Keratinocyte (primary cell): ENCODE data around the gene ATL3. TPM values are rescaled to one million over a fixed set of nuclear protein-coding genes. Genes with fewer than 3 reads are reported as not detected.
"Not testable (repeated sequence)": the region's sequence is repeated elsewhere in the genome, so short reads cannot be mapped to it uniquely, and the experiment has no call there.

Experiments used
- DNase-seq: peaks from one replicate; pipeline ENCODE4 v3.0.0-alpha.2; 2011; ENCODE audit warnings: low read depth, missing footprints, low spot score
- FAIRE-seq: peaks from 2 replicates; lab custom pipeline; 2011; peaks lifted over from hg19 to GRCh38; lab: Jason Lieb, UNC
- H2AFZ ChIP-seq: 2 replicates; pipeline ENCODE4 v1.6.0; 2012; ENCODE audit warnings: low read length, control low read depth, inconsistent platforms; ENCODE audit not compliant: control insufficient read depth
- H3K27ac ChIP-seq: 2 replicates; pipeline ENCODE4 v1.5.1; 2011; ENCODE audit warnings: low read length; ENCODE audit not compliant: control insufficient read depth, insufficient read depth
- H3K27me3 ChIP-seq: 3 replicates; pipeline ENCODE4 v1.6.0; 2011; ENCODE audit warnings: low read length; ENCODE audit not compliant: control insufficient read depth, insufficient read depth; ENCODE audit errors: extremely low read depth
- H3K36me3 ChIP-seq, 2 experiments: 2 replicates in 1 of 2; 3 replicates in 1 of 2; pipeline ENCODE4 v1.5.1; 2011; ENCODE audit warnings: low read length in 2 of 2, mild to moderate bottlenecking in 1 of 2; ENCODE audit not compliant: control insufficient read depth in 2 of 2, insufficient read depth in 2 of 2; ENCODE audit errors: extremely low read depth in 1 of 2
- H3K4me1 ChIP-seq: 3 replicates; pipeline ENCODE4 v1.5.1; 2011; ENCODE audit warnings: low read length; ENCODE audit not compliant: control insufficient read depth, insufficient read depth; ENCODE audit errors: extremely low read depth
- H3K4me2 ChIP-seq: 3 replicates; pipeline ENCODE4 v1.6.0; 2011; ENCODE audit warnings: low read depth, low read length; ENCODE audit not compliant: control insufficient read depth, insufficient read depth; ENCODE audit errors: extremely low read depth
- H3K4me3 ChIP-seq, 3 experiments: fragments of 200-600 bp in 1 of 3; sonication (generic) in 1 of 3; 2 replicates in 2 of 3; 3 replicates in 1 of 3; pipeline ENCODE4 v1.5.1; 2011 to 2016; ENCODE audit warnings: low read length in 3 of 3, mild to moderate bottlenecking in 3 of 3, control low read depth in 2 of 3, inconsistent platforms in 1 of 3, low read depth in 1 of 3, mixed read lengths in 1 of 3, mixed run types in 1 of 3, moderate library complexity in 1 of 3; ENCODE audit not compliant: control insufficient read depth in 2 of 3, insufficient read depth in 2 of 3; ENCODE audit errors: extremely low read depth in 1 of 3
- H3K79me2 ChIP-seq: 2 replicates; pipeline ENCODE4 v1.6.0; 2012; ENCODE audit warnings: low read length; ENCODE audit not compliant: control insufficient read depth, insufficient read depth
- H3K9ac ChIP-seq: 3 replicates; pipeline ENCODE4 v1.6.0; 2011; ENCODE audit warnings: low read length; ENCODE audit not compliant: control insufficient read depth, insufficient read depth; ENCODE audit errors: extremely low read depth
- H3K9me1 ChIP-seq: 3 replicates; pipeline ENCODE4 v1.6.0; 2011; ENCODE audit warnings: low read length; ENCODE audit not compliant: control insufficient read depth, insufficient read depth; ENCODE audit errors: extremely low read depth
- H3K9me3 ChIP-seq: 2 replicates; pipeline ENCODE4 v1.5.1; 2012; ENCODE audit warnings: low read depth, low read length; ENCODE audit not compliant: control insufficient read depth
- H4K20me1 ChIP-seq: 3 replicates; pipeline ENCODE4 v1.6.0; 2011; ENCODE audit warnings: low read length; ENCODE audit not compliant: control insufficient read depth, insufficient read depth; ENCODE audit errors: extremely low read depth
- EZH2 ChIP-seq: IDR thresholded peaks from one replicate; pipeline ENCODE4 v1.6.1; 2012; ENCODE audit warnings: inconsistent platforms, mild to moderate bottlenecking, low read length, moderate library complexity
- dilution Hi-C: fragments of 300-500 bp; cut with MboI; formaldehyde crosslinking; loops from one replicate; pipeline ENCODE4 v1.7.0; 2020; ENCODE audit warnings: low sequenced_read_pairs; ENCODE audit not compliant: extremely low pct_ligation_motif_present
- polyA plus RNA-seq, 5 experiments: library from polyadenylated mRNA; depleted of rRNA in 3 of 5; stranded (reverse) in 3 of 5; stranded (forward) in 1 of 5; unstranded in 1 of 5; fragments of >200 nt; gene quantifications; 1 replicate in 1 of 5; 2 replicates in 3 of 5; 3 replicates in 1 of 5; pipeline versions ENCODE4 v1.2.1 to v1.2.3, GENCODE V29; 2011 to 2012; ENCODE audit warnings: missing spikeins in 2 of 5, low read depth in 1 of 5, low replicate concordance in 1 of 5
- TF ChIP-seq, protein P1 (sequence below), 3 experiments: IDR thresholded peaks in 1 of 3; conservative IDR thresholded peaks in 1 of 3; optimal IDR thresholded peaks in 1 of 3; 2 replicates in 2 of 3; 3 replicates in 1 of 3; pipeline versions ENCODE3 to v1.5.1; 2011; ENCODE audit warnings: low read length in 3 of 3, mild to moderate bottlenecking in 3 of 3, moderate library complexity in 2 of 3, control low read depth in 1 of 3, inconsistent platforms in 1 of 3; ENCODE audit not compliant: insufficient read depth in 2 of 3; ENCODE audit errors: extremely low read depth in 1 of 3

ATL3 gene
- polyA plus RNA-seq, 1 donor (not counting 4 experiments of a cell fraction or from before 2014, with no cell fraction given), result 36.5 TPM

DNA sequence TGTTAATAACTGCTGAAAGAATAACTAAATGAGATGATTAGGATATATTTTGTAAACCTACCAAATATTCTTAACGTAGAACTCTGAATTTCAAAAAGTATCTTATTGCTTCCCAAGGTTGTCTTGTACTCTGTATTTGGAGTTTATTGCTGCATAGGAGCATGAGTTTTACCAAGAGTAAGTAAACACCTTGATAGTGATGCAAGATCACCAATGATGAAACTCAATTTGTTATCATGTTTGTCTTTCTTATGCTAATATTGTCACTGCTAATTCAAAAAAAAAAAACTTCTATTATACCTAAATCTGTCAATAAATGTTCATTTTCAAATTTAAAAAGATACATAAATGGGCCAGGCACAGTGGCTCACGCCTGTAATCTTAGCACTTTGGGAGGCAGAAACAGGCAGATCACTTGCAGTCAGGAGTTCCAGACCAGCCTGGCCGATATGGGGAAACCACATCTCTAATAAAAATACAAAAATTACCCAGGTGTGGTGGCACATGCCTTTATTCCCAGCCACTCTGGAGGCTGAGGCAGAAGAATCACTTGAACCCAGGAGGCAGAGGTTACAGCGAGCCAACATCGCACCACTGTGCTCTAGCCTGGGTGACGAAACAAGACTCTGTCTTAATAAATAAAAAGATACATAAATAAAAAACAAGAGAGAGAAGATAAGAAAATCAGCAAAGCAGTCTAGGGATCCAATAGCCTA is 84.6 kb downstream of the ATL3 start:
- H3K4me2 ChIP-seq, result no peak overlapping the region
- H3K9me1 ChIP-seq, result no peaks in the 10 kb centered on the region
- no peaks in the 10 kb centered on the region for H3K27me3 ChIP-seq
- TF ChIP-seq EZH2, result no peak
- TF ChIP-seq, protein P1, sequence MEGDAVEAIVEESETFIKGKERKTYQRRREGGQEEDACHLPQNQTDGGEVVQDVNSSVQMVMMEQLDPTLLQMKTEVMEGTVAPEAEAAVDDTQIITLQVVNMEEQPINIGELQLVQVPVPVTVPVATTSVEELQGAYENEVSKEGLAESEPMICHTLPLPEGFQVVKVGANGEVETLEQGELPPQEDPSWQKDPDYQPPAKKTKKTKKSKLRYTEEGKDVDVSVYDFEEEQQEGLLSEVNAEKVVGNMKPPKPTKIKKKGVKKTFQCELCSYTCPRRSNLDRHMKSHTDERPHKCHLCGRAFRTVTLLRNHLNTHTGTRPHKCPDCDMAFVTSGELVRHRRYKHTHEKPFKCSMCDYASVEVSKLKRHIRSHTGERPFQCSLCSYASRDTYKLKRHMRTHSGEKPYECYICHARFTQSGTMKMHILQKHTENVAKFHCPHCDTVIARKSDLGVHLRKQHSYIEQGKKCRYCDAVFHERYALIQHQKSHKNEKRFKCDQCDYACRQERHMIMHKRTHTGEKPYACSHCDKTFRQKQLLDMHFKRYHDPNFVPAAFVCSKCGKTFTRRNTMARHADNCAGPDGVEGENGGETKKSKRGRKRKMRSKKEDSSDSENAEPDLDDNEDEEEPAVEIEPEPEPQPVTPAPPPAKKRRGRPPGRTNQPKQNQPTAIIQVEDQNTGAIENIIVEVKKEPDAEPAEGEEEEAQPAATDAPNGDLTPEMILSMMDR (optimal IDR thresholded peaks at IDR 0.05 in 1 of 3, IDR thresholded peaks at IDR 0.05 in 1 of 3, conservative IDR thresholded peaks at IDR 0.05 in 1 of 3; ENCODE audit: extremely low read depth in 1 of 3, insufficient read depth in 2 of 3, low read length in 3 of 3), result no peak
- dilution Hi-C loops, result no loop called here
- DNase-seq, result no peak
- no peaks in the 10 kb centered on the region for H3K79me2 ChIP-seq
- H3K4me3 ChIP-seq, result no peak overlapping the region
- no peak overlapping the region for H3K9ac ChIP-seq
- no peaks in the 10 kb centered on the region for H3K36me3 ChIP-seq
- H2AFZ ChIP-seq, result no peak overlapping the region
- peaks cover 4% of the 10 kb centered on the region for H3K9me3 ChIP-seq
- H4K20me1 ChIP-seq, result no peaks in the 10 kb centered on the region
- H3K4me1 ChIP-seq, result no peaks in the 10 kb centered on the region
- no peak overlapping the region for H3K27ac ChIP-seq
- FAIRE-seq, result no peak

DNA sequence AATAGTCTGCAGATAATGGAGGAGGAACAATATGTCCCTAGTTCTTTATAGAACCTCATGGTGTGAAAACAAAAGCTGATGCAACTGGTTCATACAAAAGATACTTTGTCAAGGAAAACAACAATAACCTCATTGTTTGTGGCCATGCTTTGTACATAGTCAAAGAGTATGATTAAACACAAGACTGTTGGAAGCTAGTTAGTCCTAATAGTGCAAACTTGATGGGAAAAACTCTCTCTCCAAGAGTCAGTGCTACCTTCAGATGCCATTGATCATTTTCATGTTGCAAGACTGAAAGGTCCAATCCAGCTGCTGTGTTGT is 87.9 kb downstream of the ATL3 start:
- TF ChIP-seq EZH2, result no peak
- TF ChIP-seq, protein P1 (optimal IDR thresholded peaks at IDR 0.05 in 1 of 3, IDR thresholded peaks at IDR 0.05 in 1 of 3, conservative IDR thresholded peaks at IDR 0.05 in 1 of 3; ENCODE audit: extremely low read depth in 1 of 3, insufficient read depth in 2 of 3, low read length in 3 of 3), result no peak
- no peak for DNase-seq
- H3K79me2 ChIP-seq, result no peaks in the 10 kb centered on the region
- no peak for FAIRE-seq
- dilution Hi-C loops, result no loop called here
- H2AFZ ChIP-seq, result peak overlapping the region; percentile 4
- H3K9ac ChIP-seq, result no peak overlapping the region
- H3K4me2 ChIP-seq, result no peak overlapping the region
- no peaks in the 10 kb centered on the region for H4K20me1 ChIP-seq
- H3K4me1 ChIP-seq, result no peaks in the 10 kb centered on the region
- H3K9me3 ChIP-seq, result peaks cover 4% of the 10 kb centered on the region
- H3K27ac ChIP-seq, result no peak overlapping the region
- H3K27me3 ChIP-seq, result no peaks in the 10 kb centered on the region
- no peaks in the 10 kb centered on the region for H3K9me1 ChIP-seq
- H3K4me3 ChIP-seq, result no peak overlapping the region
- no peaks in the 10 kb centered on the region for H3K36me3 ChIP-seq

DNA sequence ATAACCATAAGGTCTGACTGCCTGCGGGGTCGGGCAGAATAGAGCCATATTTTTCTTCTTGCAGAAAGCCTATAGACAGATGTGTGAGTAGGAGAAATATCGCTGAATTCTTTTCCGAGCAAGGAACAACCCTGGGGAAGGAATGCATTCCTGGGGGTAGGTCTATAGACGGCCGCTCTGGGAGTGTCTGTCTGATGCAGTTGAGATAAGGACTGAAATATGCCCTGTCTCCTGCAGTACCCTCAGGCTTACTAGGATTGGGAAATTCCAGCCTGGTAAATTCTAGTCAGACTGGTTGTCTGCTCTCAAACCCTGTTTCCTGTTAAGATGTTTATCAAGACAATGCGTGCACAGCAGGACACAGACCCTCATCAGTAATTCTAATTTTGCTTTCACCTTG is 90.0 kb downstream of the ATL3 start:
- H3K9me1 ChIP-seq, H3K36me3 ChIP-seq, H3K9me3 ChIP-seq, H2AFZ ChIP-seq, FAIRE-seq, H3K27me3 ChIP-seq, H4K20me1 ChIP-seq, DNase-seq, H3K27ac ChIP-seq, H3K79me2 ChIP-seq, H3K4me1 ChIP-seq, dilution Hi-C loops, H3K4me2 ChIP-seq, H3K4me3 ChIP-seq, H3K9ac ChIP-seq: not testable (repeated sequence)

DNA sequence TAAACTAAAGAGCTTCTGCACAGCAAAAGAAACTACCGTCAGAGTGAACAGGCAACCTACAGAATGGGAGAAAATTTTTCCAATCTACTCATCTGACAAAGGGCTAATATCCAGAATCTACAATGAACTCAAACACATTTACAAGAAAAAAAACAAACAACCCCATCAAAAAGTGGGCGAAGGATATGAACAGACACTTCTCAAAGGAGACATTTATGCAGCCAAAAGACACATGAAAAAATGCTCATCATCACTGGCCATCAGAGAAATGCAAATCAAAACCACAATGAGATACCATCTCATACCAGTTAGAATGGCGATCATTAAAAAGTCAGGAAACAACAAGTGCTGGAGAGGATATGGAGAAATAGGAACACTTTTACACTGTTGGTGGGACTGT is 92.3 kb downstream of the ATL3 start:
- H3K4me2 ChIP-seq, H3K4me3 ChIP-seq, H3K79me2 ChIP-seq, DNase-seq, H3K9me3 ChIP-seq, H3K9ac ChIP-seq, H3K9me1 ChIP-seq, H3K36me3 ChIP-seq, H4K20me1 ChIP-seq, H3K27me3 ChIP-seq, H3K4me1 ChIP-seq, FAIRE-seq, H2AFZ ChIP-seq, H3K27ac ChIP-seq, dilution Hi-C loops: not testable (repeated sequence)
